Parietal lobe (tissue), 2 donors: ENCODE results near the gene GPR137. TPM values are rescaled to one million over a fixed set of nuclear protein-coding genes. Genes with fewer than 3 reads are reported as not detected.

Experiments
- small RNA-seq: library from RNA; depleted of rRNA; stranded (forward); fragments of <200 nt; gene quantifications from one replicate; pipeline ENCODE3, GENCODE V24; 2014; ENCODE audit warnings: low replicate concordance
- total RNA-seq: library from RNA; depleted of rRNA; stranded (reverse); fragments of >200 nt; gene quantifications from one replicate; pipeline ENCODE4 v1.2.3, GENCODE V29; 2014

The GPR137 gene, protein sequence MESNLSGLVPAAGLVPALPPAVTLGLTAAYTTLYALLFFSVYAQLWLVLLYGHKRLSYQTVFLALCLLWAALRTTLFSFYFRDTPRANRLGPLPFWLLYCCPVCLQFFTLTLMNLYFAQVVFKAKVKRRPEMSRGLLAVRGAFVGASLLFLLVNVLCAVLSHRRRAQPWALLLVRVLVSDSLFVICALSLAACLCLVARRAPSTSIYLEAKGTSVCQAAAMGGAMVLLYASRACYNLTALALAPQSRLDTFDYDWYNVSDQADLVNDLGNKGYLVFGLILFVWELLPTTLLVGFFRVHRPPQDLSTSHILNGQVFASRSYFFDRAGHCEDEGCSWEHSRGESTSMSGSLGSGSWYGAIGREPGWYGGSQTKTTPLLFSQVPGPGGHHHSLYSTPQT
- total RNA-seq: 15.7 TPM

DNA sequence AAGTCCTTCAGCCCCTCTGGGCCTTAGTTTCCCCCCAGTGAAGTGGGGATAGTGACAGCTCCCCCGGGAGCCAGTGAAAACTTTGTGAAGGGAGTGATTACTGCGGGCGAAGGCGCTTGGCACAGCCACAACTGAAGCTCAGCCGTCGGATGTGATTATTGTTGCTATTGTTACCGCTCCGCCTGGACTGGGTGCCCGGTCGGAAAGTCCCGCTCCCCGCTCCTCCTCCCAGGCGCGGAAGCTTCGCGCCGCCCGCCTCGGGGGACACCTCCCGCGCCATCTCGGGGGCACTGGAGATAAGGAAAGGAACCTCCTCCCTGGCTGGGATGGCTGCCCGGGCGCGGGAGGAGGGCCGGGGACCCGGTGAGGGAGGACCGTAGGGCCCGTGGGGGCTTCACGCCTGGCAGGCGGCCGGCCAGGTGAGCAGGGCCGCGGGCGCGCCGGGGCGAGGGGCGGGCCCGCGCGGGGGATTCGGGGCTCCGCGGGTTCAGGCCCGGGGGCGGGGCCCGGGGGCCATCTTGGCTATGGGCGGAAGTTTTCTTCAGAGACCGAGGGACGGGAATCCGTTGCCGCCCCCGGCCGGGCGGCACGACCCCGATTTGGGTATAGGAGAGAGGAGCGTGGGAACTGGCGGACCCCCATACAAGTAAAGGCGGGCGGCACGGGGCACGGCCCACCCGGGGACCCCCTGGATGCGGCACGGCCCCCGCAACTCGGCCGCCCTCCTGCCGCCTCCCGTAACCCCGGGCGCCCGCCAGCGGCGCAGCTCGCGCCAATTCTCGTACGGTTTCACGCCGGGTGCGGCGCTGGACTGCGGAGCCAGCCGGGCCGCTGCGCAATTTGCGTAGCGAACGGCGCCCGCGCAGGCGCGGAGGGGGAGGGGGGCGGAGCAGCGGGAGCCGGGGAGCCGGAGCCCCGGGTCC, at the start of gene GPR137:
GPR137 (plus strand) TSS at position 887 of the 923 bp plus-strand sequence. CDS start 677 bp downstream, outside the sequence.

DNA sequence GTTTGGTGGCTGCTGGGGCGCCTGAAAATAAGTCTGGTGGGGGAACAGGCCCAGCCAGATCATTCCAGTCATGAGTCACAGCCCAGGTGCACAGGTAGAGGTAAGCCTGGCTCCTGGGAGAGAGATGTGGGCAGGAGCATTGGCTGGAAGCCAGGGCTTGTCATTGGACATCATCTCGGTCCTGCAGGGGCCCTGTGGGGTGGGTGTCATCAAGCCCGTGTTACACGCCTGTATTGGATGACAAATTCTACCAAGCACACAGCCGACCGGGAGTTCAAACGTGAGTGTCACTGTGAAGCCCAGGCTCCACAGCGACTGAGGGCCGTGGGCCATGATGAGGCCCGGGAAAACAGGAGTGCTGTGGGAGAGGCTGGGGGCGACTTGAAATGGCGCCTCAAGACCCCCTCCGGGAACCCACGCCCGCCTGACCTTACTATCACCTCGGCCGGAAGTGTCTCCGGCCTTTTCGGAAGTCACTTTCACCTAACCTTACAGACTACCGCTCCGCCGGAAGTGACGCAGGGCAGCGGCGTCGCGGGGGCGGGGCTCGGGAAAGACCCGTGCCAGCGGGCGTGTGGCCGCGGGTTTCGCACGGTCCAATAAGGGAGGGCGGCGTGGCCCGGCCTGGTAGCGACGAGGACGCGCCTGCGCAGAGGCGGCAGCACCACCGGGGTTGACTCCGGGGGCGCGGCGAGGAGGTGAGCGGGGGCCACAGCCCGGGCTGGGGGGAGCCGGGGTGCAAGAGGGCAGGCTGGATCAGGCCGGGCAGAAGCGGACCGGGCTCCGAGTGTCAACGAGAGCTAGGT, 45.0 kb upstream of the GPR137 start, which contains the start of gene FKBP2:
FKBP2 (plus strand) TSS at position 661 of the 806 bp plus-strand sequence. CDS start 1,293 bp downstream, outside the sequence.

DNA sequence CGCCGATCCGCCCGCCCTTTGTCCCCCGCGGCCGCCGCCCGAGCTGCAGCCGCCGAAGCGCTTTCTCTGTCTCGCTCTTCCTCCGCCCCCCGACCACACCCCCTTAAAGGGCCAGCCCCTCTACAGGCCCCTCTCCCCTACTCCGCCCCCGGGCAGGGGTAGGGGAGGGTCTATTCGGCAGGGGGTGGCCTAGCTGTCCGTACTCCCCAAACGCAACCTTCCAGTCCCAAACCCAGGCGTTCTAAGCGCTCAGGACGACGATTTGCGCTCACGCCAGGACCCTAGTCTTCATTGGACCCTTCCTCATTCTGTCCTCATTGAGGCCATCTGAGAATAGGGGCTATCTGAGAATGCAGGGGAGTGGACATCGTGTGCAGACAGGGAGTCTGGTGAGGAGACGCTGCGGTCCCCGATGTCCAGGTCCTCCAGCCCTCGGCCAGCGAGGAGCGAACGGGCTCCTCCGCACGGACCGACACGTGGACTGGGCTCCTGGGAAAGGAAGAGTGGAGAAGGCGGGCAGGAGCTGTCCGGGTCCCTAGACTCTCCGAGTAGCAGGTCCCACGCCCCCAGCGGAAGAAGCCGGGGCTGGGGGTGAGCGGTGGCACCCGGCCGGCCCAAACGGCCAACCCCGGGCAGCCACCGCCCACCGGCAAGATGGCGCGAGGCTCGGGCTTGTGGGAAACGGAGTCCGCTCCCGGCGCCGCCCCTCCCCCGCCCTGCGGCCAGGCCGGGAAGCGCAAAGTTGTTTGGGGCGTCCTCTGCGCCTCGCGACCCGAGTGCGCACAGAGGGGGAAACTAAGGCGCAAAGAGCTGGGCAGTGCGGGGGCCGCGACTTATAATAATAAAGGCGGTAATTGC, 38.5 kb upstream of the GPR137 start, which contains the start of gene PPP1R14B:
PPP1R14B (minus strand) TSS at position 73 of the 858 bp plus-strand sequence. CDS start 270 bp downstream, outside the sequence.

DNA sequence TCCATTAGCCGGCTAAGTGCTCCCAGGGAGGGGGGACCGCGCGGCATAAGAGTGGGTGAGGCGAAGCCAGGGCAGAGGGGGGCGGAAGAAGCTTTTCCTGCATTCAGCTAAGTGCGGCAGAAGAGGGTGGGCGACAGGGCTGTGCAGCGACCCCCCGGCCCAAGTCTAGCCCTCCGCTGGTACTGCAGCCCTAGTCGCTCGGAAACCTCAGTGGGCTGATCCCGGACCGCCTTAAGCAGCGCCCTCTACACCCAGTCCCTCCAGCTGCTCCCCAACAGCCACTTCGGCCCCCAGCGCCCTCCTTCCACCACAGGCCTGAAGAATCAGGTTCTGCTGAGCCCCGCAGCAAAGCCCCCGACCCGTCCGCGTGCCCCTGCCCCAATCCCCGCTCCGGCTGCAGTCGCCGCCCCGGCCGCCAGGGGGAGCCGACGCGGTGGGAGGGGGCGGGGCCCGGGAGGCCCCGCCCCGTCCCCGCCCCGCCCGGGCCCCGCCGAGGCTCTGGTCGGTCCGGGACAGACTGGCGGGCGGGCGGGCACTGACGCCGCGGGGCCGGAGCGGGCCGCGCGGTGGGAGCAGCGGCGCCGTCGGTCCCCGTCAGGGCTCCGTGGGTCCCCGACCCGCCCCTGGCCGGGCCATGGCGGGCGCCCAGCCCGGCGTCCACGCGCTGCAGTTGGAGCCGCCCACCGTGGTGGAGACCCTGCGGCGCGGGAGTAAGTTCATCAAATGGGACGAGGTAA, 34.5 kb upstream of the GPR137 start, which contains the start of gene PLCB3:
PLCB3 (plus strand) TSS at position 515 of the 737 bp plus-strand sequence; CDS start at position 635, 120 bp downstream.

DNA sequence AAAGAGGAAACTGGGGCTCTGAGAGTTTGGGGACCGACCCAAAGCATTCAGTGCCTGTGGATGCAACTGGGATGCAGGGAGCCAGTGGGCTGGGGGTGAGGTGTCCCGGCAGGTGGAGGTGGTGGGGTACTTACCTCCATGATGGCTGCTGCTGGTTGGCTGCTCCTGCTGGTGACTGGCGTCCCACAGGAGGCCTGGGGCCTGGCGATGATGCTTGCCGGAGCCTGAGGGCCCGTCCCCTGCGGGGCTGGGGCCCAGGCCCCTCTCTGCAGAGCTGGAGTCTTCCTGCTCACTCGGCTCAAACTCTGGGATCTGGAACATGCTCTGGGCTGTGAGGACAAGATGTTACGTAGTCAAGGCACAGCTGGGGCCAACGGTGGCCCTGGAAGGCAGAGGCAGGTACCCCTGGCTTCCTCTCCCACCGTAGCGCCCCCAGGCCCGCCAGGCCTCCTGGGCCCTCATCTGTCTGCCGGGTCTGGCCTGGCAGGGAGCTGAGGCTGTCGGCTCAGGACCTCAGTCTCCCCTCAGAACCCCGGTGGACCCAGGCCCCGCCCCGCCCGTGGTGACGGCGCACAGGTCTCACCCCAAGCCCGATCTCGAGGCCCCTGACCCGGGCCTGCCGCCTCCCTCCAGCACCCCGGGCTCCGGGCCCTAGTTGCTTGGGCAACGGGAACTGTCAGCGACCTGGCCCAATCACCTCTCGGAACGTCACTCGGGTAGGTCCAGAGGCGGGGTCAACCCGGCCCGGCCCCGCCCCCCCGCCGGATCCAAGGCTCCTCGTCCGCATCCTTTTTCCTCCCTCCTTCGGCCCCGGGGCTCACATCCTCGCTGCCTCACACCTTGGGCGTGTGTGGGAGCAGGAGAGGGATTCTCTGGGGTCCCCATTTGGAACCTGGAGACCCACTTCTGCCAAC, 1.3 kb upstream of the GPR137 start, which contains the start of gene BAD:
BAD (minus strand) TSS at position 618 of the 914 bp plus-strand sequence; CDS start at position 321, 297 bp downstream.

DNA sequence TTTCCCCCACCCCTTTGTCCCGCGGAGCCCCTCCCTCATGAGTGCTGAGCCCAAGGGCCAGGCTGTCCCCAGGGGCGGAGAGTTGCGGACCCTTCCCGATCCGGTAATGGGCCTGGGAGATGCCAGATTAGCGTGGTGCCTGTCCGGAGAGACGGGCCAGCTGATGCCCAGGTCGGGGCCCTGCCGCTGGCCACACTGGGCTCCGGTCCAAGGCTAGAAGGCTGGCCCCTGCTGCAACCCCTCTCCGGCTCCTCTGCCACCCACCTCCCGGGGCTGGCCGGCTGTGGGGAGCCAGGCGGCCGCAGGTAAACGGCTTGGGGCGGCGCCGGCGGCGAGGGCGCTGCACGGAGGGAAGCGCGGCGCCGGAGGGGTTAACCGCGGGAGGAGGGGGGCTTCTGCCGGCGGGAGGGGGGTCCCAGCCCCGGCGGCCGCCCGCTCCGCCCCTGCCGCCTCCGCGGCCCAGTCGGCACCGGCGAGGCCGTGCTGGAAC, 5.7 kb downstream of the GPR137 start, which contains the start of gene KCNK4:
KCNK4 (plus strand) TSS at position 41 of the 490 bp plus-strand sequence. CDS start 1,717 bp downstream, outside the sequence.

DNA sequence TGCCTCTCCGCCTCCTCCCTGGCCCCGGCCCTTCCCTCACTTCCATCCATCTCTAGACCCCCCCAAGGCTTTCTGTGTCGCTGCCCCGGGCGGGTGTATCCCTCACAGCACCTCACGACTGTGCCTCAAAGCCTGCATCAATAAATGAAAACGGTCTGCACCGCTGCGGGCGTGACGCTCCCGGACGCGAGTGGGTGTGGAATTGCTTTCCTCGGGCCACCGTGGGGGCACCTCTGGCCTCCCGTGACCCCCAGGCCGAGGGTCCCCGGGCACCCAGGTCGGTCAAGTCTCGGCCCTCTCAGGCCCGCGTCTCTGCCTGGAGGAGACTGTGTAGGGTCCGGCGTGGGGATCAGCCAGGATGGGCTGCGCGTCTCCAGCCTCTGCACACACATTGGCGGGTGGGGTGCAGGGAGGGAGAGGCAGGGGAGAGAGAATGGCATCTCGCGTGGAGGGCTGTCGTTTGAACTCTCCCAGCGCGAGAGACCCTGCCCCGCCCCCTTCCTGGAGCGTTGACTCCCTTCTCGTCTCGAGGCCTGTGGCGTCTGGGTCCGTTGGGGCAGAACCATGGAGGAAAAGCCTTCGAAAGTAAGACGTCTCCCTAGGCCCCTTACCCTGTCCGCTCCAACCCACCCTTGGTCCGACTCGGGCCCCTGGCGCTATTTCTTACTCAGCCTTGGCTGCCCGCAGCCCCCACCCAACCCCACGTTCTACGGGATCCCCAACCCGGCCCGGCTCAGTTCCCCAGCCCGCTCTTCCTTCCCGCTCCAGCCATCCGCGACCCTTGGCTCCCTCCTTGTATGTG, 14.4 kb downstream of the GPR137 start, which contains the start of gene CATSPERZ:
CATSPERZ (plus strand) TSS at position 512 of the 802 bp plus-strand sequence; CDS start at position 565, 53 bp downstream.

DNA sequence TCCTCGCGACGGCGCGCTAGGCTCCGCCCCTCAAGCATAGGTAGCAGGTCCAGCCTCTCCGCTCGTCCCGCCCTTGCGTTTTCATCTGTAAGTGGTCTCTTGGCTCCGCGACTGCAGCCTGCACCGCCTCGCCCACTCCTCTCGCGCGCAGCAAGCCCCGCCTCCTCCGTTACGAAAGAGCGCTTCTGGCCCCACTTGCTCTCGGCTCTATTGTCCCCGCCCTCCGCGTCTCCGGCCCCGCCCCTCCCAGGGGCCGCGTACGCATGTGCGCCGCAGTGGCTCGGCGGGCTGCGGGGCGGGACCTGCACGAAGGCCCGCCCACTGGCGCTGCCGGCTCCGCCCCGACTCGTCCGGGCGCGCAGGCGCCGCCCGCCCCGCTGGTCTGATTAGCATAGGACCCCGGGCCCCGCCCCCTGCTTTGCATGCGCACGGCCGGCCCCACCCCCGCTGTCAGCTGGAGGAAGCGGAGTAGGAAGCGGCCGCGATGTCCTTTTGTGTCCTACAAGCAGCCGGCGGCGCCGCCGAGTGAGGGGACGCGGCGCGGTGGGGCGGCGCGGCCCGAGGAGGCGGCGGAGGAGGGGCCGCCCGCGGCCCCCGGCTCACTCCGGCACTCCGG, 19.5 kb downstream of the GPR137 start, which contains the start of gene ESRRA:
ESRRA (plus strand) TSS at position 450 of the 616 bp plus-strand sequence. CDS start 1,656 bp downstream, outside the sequence.

DNA sequence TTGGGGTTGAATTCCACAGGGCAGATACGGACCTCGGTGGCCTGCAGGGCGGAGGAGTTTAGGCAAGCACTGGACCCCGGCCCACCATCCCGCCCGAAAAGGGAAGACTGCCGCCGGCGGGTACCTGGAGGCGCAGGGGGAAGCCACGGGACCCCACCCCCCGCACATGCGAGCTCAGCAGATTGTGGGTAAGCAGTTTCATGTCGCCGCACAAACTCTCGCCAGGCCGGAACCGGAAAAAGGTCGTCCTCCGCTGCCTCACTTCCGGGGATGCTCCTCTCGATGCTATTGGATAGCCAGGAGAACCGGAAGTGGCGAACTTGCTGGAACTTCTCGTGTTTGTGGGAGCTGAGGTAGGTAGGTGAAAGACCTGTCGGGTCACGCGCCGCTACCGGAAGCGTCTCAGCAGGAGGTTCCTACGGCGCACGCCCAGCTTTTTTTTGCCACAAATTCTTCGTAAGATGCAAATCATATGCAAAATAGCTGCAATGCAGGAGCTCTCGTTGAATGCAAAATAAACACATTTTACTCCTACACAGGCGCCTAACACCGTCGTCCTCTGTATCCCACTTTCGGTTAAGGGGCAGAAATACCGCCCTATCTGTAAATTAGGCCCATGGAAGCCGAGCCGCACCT, 31.8 kb downstream of the GPR137 start, which contains the start of gene TRMT112:
TRMT112 (minus strand) TSS at position 235 of the 636 bp plus-strand sequence; CDS start at position 202, 33 bp downstream.

DNA sequence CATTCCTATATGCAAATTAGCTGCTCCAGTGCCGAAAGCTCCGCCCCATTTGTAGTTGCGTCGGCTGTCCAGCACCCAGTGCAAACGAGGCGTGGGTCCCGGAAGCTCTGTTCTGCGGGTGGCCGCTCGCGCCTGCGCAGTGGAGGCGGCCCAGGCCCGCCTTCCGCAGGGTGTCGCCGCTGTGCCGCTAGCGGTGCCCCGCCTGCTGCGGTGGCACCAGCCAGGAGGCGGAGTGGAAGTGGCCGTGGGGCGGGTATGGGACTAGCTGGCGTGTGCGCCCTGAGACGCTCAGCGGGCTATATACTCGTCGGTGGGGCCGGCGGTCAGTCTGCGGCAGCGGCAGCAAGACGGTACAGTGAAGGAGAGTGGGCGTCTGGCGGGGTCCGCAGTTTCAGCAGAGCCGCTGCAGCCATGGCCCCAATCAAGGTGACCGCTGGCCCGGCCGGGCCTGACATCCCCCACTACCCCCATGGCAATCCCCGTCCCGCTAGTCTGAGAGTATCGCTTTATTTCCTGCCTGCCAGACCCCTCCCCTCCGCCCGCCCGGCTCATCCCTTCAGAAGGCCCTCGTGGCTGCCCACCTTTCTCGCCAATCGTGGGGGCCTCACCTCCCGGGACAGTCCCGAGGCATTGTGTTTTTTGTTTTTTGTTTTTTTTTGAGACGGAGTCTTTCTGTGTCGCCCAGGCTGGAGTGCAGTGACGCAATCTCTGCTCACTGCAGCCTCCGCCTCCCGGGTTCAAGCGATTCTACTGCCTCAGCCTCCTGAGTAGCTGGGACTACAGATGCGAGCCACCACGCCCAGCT, 32.5 kb downstream of the GPR137 start, which contains the start of gene PRDX5:
PRDX5 (plus strand) TSS at position 161 of the 805 bp plus-strand sequence; CDS start at position 256, 95 bp downstream.

Small RNA genes within 50 kb of the gene (small RNA-seq; reads per million reads assigned to genes)
- gene RF00019: not detected

Other genes starting within 250 kb of the GPR137 start
- 11.9 TPM for gene FLRT1, start 249.9 kb upstream of the GPR137 start, total RNA-seq
- gene MACROD1, start 119.7 kb upstream of the GPR137 start, total RNA-seq: 13.5 TPM
- gene STIP1, start 99.7 kb upstream of the GPR137 start, total RNA-seq: 86.4 TPM
- 0.63 TPM for gene FERMT3, start 79.1 kb upstream of the GPR137 start, total RNA-seq
- gene TRPT1, start 59.7 kb upstream of the GPR137 start, total RNA-seq: 10.6 TPM
- gene NUDT22, start 59.6 kb upstream of the GPR137 start, total RNA-seq: 19.7 TPM
- 7.2 TPM for gene DNAJC4, start 55.3 kb upstream of the GPR137 start, total RNA-seq
- 17.5 TPM for gene VEGFB, start 51.3 kb upstream of the GPR137 start, total RNA-seq
- 17.8 TPM for gene FKBP2, start 44.8 kb upstream of the GPR137 start, total RNA-seq
- gene PPP1R14B, start 38.9 kb upstream of the GPR137 start, total RNA-seq: 82.9 TPM
- 5.6 TPM for gene PLCB3, start 34.3 kb upstream of the GPR137 start, total RNA-seq
- 32.9 TPM for gene BAD, start 1.2 kb upstream of the GPR137 start, total RNA-seq
- gene KCNK4, start 5.5 kb downstream of the GPR137 start, total RNA-seq: 5.3 TPM
- 3.8 TPM for gene CATSPERZ, start 14.5 kb downstream of the GPR137 start, total RNA-seq
- gene ESRRA, start 19.7 kb downstream of the GPR137 start, total RNA-seq: 18.8 TPM
- gene TRMT112, start 31.7 kb downstream of the GPR137 start, total RNA-seq: 49.1 TPM
- 82.3 TPM for gene PRDX5, start 32.3 kb downstream of the GPR137 start, total RNA-seq
- 1.6 TPM for gene CCDC88B, start 54.4 kb downstream of the GPR137 start, total RNA-seq
- gene RPS6KA4, start 73.3 kb downstream of the GPR137 start, total RNA-seq: 13.1 TPM